COLO829 (cell line): ENCODE measurements around the gene LIMA1.
"Not testable (repeated sequence)": the region's sequence is repeated elsewhere in the genome, so short reads cannot be mapped to it uniquely, and the experiment has no call there.

Experiments used
- DNase-seq: peaks from one replicate; pipeline ENCODE4 v3.0.0; 2012; ENCODE audit warnings: low spot score

The LIMA1 gene

GRCh38 chr12:50287271-50287670 lies 4.0 kb upstream of the LIMA1 start:
- no peak for DNase-seq

DNA sequence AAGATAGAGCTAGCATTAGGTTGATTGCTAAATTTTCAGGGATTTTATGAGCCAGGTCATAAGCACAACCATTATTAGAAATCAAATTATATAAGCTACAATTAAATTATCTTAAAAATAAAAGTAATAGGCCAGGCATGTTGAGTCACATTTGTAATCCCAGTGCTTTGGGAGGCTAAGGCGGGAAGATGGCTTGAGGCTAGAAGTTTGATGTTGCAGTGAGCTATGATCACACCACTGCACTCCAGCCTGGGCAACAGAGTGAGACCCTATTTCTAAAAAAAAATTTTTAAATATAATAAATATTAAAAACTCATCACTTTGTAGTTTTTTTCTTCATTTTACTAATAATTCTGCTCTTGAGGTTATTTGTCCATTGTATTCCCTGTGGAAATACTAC lies 1.9 kb upstream of the LIMA1 start:
- no peak for DNase-seq

DNA sequence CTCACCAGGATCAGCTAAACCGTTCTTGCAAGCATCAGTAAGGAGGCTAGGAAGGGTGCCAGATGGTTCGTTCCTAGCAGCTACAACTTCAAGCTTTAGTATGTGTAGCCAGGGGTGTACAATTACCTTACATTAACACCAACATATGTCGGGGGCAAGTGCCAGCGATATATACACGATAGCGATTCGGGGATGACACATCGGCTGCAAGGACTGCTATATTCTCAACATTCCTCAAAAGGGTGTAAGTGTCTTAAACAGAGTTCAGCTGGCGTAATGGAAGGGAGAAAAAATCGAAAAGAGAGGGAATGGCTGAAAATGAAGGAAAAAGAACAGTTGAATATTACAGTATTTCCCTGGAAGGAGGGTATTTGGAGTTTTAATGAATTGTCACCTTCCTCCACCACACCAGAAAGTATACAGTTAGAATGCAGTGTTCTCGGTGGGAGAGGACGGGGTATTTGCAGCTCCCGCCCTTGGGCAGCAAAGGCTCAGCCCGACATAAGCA lies 545 bp downstream of the LIMA1 start:
- DNase-seq = no peak

GRCh38 chr12:50279501-50279900 lies 3.8 kb downstream of the LIMA1 start:
- no peak for DNase-seq

- no peak for DNase-seq
Observed at GRCh38 chr12:50276912-50277671, 6.2 kb downstream of the LIMA1 start.

GRCh38 chr12:50276068-50276467 lies 7.3 kb downstream of the LIMA1 start:
- no peak for DNase-seq

GRCh38 chr12:50275556-50275955 lies 7.8 kb downstream of the LIMA1 start:
- no peak for DNase-seq

- DNase-seq = not testable (repeated sequence)
Observed at GRCh38 chr12:50275127-50275526, 8.2 kb downstream of the LIMA1 start.

DNA sequence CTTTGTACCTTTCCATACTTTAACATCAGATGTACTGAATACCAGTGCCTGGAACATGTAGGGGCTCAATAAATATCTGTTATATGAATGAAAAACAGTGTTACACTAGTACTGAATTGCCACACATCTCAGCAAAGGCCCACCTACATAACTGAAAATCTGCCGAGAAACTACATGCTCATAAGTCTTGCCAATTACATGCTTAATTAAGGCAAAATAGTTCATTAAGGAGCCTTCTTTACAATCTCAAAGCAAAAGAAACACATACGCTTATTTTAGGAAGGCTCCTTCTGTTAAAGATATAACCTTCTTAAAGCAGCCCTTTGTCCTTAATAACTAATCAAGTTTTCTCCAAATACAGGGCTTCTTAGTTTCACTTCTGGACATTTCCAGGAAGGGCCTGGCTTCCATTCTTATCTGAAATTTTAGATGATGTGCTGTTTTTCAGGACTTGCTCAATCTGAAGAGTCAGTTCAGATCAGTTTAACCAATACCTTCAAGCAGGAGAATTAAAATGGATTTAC lies 11.5 kb downstream of the LIMA1 start:
- DNase-seq = no peak

- DNase-seq = no peak
Observed at GRCh38 chr12:50268482-50268881, 14.8 kb downstream of the LIMA1 start.

GRCh38 chr12:50265770-50266524 lies 17.4 kb downstream of the LIMA1 start:
- no peak for DNase-seq

GRCh38 chr12:50263832-50264231 lies 19.5 kb downstream of the LIMA1 start:
- DNase-seq = no peak

DNA sequence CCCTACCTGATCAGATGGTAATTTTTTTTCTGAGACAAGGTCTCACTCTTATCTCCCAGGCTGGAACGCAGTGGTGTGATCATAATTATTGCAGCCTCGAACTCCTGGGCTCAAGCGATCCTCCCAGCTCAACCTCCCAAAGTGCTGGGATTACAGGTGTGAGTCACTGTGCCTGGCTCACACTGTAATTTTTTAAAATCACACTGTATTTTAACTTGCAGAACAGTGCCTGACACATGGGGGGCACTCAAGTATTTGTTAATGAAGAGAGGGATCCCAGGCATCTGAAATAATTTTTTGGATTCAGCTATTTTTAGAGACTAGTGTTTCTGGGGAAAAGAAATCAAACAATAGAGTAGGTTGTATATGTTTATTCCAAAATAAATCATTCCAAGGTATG lies 21.7 kb downstream of the LIMA1 start:
- DNase-seq = no peak

DNA sequence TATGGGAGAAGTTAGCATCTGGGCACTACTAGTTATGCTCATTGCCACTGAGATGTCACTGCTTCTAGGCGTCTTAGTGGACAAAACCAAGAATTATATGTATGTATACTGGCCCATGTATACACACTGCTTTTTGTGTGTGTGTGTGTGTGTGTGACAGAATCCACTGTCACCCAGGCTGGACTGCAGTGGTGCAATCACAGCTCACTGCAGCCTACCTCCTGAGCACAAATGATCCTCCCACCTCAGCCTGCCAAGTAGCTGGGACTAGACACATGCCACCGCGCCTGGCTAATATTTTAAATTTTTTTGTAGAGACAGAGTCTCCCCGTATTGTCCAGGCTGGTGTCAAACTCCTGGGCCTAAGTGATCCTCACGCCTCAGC lies 25.2 kb downstream of the LIMA1 start:
- no peak for DNase-seq

DNA sequence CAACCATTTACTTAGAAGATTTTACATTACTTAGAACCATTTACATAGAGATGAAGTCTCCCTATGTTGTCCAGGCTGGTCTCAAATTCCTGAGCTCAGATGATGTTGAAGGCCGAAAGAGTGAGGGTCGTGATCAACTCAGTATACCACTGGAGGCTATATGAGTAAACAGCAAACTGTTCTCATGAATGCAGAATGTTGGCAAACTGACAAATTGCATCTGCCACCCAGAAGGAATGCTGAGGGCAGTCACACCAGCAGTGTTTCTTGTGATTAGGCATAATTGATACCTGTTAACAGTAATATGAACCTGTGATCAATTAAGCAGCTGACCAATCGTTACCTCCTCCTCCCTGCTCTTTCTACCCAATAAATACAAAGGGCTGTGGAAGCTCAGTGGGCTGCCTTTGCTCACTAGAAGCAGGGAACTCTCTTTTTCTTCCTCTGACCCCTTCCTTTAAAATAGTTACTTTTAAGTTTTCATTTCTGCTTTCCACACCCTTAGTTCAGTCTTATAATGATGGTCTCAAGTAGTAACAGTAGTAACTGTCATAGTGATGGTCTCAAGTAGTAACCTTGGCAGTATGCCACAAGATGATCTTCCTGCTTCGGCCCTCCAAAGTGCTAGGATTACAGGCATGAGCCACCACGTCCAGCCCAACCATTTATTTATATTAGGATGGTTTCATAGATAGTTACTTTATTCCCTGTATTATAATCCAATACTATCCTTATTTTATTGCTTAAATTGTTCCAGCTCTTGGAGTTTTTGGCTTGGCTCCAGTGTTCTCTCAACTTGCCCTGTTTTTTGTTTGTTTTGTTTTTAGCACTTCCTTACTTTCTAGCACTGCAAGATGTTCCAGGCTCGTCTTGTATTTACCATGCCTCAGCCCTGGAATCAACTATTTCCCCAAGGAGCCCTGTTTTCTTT lies 25.8 kb downstream of the LIMA1 start:
- no peak for DNase-seq

DNA sequence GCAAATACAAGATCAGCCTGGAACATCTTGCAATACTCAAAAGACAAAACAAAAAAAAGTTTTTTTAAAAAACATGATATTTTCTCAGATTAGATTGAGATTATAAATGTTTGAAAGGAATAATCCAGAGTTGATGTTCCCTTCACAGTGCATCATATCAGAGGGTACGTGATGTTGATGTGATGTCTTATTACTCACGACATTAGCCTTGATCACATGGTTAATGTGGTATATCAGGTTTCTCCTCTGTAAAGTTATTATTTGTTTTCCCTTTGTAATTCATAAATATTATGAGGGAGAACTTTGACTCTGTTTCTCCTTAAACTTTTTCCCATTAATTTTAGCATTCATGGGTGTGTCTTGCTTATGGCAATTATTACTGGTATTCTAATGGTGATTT lies 26.6 kb downstream of the LIMA1 start:
- DNase-seq = no peak

DNA sequence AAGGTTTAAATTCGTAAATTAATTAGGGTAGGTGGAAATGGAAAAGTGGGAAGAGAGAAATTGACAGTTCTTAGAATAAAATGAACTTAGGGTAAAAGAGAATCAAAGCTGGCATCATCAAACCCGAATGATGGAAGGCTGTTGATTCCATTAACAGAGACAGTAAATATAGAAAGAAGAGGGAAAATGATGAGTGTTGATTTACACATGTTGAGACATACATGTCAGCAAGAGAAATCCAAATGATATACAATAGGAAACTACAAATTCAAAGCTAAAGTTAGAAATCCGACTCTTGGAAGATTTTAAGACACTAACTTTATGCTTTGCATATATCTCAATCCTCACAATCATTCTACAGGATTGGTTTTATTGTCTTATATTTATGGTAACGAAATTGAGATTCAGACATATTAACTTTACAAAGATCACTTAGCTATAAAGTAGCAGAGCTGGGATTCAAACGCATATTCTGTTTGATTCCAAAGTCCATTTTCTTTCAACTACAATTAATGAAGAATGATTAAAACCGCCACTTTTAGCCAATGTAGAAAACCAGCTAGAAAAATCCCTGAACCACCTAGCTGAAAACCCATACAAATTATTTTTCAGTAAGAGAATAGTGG lies 30.2 kb downstream of the LIMA1 start:
- no peak for DNase-seq

DNA sequence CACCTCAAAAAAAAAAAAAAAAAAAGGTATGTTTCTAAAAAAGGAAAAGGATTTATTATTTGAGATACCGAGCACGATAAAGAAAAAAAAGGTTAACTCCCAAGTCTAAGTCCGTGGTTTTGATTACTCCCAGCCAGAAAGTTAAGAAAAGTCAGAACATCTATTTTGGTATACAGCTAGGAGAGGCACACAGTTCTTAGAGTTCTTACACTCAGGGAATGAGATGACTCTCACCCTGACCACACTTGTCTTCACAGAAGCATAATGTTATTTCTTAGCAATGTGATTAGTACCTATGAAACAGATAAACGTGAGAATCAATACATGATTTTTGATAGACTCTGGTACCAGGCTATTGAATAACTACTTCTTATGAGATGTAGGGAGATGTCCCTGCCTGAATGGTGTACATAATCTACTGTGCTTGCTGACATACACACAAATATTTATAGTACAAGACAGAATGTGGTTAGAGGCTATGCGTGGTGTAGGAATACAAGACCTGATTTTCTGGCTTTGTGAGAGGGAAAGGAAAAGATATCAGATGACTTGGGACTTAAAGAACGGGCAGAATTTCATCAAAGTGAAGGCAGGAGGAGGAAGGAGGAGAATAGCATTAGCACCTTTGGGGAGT lies 31.6 kb downstream of the LIMA1 start:
- DNase-seq = no peak

DNA sequence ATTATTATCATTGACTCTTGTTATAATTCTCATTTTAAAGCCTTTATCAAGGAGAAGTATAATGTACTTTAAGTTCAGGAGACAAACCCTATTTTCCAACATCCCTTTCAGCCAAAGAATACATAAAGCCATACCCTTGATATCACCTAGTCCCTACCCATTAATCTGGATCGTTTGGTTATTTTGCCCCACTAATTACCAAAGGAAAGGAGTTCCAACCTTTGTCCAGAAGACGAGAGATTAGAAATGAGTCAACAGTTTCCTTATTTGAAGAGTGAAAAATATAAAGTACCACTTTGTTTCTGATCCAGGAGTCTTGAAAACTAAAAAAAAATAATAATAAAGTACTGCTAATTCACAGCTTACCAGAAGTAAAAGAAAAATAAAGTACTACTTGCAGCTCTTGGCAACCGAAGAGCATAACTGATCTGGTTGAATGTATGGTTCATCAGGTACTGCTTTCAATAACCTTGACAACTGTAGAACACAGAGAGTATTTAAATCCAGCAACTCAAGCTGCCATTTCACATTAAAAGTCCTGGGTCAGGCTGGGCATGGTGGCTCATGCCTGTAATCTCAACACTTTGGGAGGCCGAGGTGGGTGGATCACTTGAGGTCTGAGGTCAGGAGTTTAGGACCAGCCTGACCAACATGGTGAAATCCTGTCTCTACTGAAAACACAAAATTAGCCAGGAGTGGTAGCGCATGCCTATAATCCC lies 33.7 kb downstream of the LIMA1 start:
- peak; percentile 79 for DNase-seq

- peak; percentile 46 for DNase-seq
Observed at GRCh38 chr12:50248883-50249282, 34.4 kb downstream of the LIMA1 start.
